GM19463 (cell line): Measurements from ENCODE around the gene PEX26.
"Not testable (repeated sequence)": the region's sequence is repeated elsewhere in the genome, so short reads cannot be mapped to it uniquely, and the experiment has no call there.

ENCODE experiments used
- ATAC-seq: cut with Tn5 transposase; IDR thresholded peaks from one replicate; pipeline ENCODE4 v1.9.1; 2021; ENCODE audit warnings: mild to moderate bottlenecking, moderate library complexity; ENCODE audit not compliant: unreplicated experiment

The PEX26 gene

GRCh38 chr22:18093661-18094060, 15.9 kb downstream of the PEX26 start:
- no peak for ATAC-seq

GRCh38 chr22:18095101-18095805, 17.5 kb downstream of the PEX26 start:
- ATAC-seq = no peak

- ATAC-seq = no peak
Observed at GRCh38 chr22:18096823-18097222, 19.0 kb downstream of the PEX26 start.

GRCh38 chr22:18100781-18101180, 23.0 kb downstream of the PEX26 start:
- no peak for ATAC-seq

- no peak for ATAC-seq
Observed at GRCh38 chr22:18101536-18101935, 23.7 kb downstream of the PEX26 start.

GRCh38 chr22:18103527-18104269, 25.9 kb downstream of the PEX26 start:
- ATAC-seq = peak; percentile 50

- no peak for ATAC-seq
Observed at GRCh38 chr22:18104566-18104965, 26.8 kb downstream of the PEX26 start.

- not testable (repeated sequence) for ATAC-seq
Observed at GRCh38 chr22:18105981-18106380, 28.2 kb downstream of the PEX26 start.

- not testable (repeated sequence) for ATAC-seq
Observed at GRCh38 chr22:18106550-18107341, 29.0 kb downstream of the PEX26 start.

- no peak for ATAC-seq
Observed at GRCh38 chr22:18108187-18108586, 30.4 kb downstream of the PEX26 start.

- ATAC-seq = no peak
Observed at GRCh38 chr22:18109410-18110193, 31.8 kb downstream of the PEX26 start.

GRCh38 chr22:18110194-18110953, 32.6 kb downstream of the PEX26 start, which contains the start of gene TUBA8:
TUBA8 (plus strand) TSS chr22:18110809; CDS start chr22:18110866, 57 bp downstream.
- ATAC-seq = peak; percentile 50

GRCh38 chr22:18110954-18111758, 33.4 kb downstream of the PEX26 start:
- ATAC-seq = no peak

GRCh38 chr22:18111759-18112330, 34.1 kb downstream of the PEX26 start:
- no peak for ATAC-seq

GRCh38 chr22:18112440-18112839, 34.6 kb downstream of the PEX26 start:
- ATAC-seq = no peak

- ATAC-seq = no peak
Observed at GRCh38 chr22:18113680-18114394, 36.0 kb downstream of the PEX26 start.

GRCh38 chr22:18114495-18114894, 36.7 kb downstream of the PEX26 start:
- no peak for ATAC-seq

GRCh38 chr22:18114976-18115652, 37.3 kb downstream of the PEX26 start:
- ATAC-seq = no peak
